Endothelial cell of umbilical vein (primary cell): ENCODE measurements around the gene WDFY3. TPM values are rescaled to one million over a fixed set of nuclear protein-coding genes. Genes with fewer than 3 reads are reported as not detected.
A peak's percentile ranks its signal among the peaks of the same experiment; 100 is the strongest.

Experiments used
- BruUV-seq: library from RNA; stranded (reverse); fragments of 400-500 nt; replicated peaks from 2 replicates; lab custom pipeline; 2021; lab: Mats Ljungman, UMichigan
- CTCF ChIA-PET: fragments of 300-600, 350-600 bp; sonication (Branson Sonifier 250); formaldehyde crosslinking; loops from one replicate; lab custom pipeline; 2021; ENCODE audit warnings: antibody characterized with exemption, inconsistent platforms; lab: Charles Lee
- POLR2A ChIA-PET: fragments of 300-600, 350-600 bp; sonication (Branson Sonifier 250); formaldehyde crosslinking; loops from one replicate; lab custom pipeline; 2021; ENCODE audit warnings: antibody characterized with exemption, inconsistent platforms; lab: Charles Lee
- DNase-seq: peaks from one replicate; pipeline ENCODE4 v3.0.0-alpha.2; 2011; ENCODE audit warnings: low read depth, low spot score
- FAIRE-seq: peaks from 2 replicates; lab custom pipeline; 2011; peaks lifted over from hg19 to GRCh38; lab: Jason Lieb, UNC
- H2AFZ ChIP-seq: 2 replicates; pipeline ENCODE4 v1.6.0; 2012; ENCODE audit warnings: low read depth, low read length, control low read depth, inconsistent platforms
- H3K27ac ChIP-seq: 2 replicates; pipeline ENCODE4 v1.5.1; 2011; ENCODE audit warnings: low read depth, mild to moderate bottlenecking, control low read depth, low read length, moderate library complexity; ENCODE audit not compliant: insufficient read depth
- H3K27me3 ChIP-seq, 2 experiments: 2 replicates each; pipeline versions ENCODE4 v1.6.0 to v1.6.1; 2011; ENCODE audit warnings: low read length in 2 of 2, mixed read lengths in 1 of 2; ENCODE audit not compliant: control insufficient read depth in 2 of 2, insufficient read depth in 2 of 2
- H3K36me3 ChIP-seq, 2 experiments: 2 replicates in 1 of 2; 3 replicates in 1 of 2; pipeline ENCODE4 v1.5.1; 2011; ENCODE audit warnings: low read length in 2 of 2, mild to moderate bottlenecking in 1 of 2, moderate library complexity in 1 of 2; ENCODE audit not compliant: control insufficient read depth in 2 of 2, insufficient read depth in 2 of 2; ENCODE audit errors: extremely low read depth in 1 of 2
- H3K4me1 ChIP-seq: 3 replicates; pipeline ENCODE4 v1.5.1; 2011; ENCODE audit warnings: mild to moderate bottlenecking, low read length; ENCODE audit not compliant: control insufficient read depth, insufficient read depth; ENCODE audit errors: extremely low read depth
- H3K4me2 ChIP-seq: 2 replicates; pipeline ENCODE4 v1.6.1; 2011; ENCODE audit warnings: low read length, control low read depth, mixed read lengths; ENCODE audit not compliant: insufficient read depth
- H3K4me3 ChIP-seq, 3 experiments: fragments of 200-600 bp in 1 of 3; sonication (generic), shearing (Covaris generic) in 1 of 3; replicated peaks in 1 of 3; 2 replicates each; pipeline ENCODE4 v1.5.1; 2011 to 2016; ENCODE audit warnings: control low read depth in 3 of 3, low read length in 3 of 3, mild to moderate bottlenecking in 2 of 3, inconsistent platforms in 1 of 3, low read depth in 1 of 3, moderate library complexity in 1 of 3; ENCODE audit not compliant: insufficient read depth in 1 of 3
- H3K79me2 ChIP-seq: 2 replicates; pipeline ENCODE4 v1.6.0; 2012; ENCODE audit warnings: low read length, inconsistent platforms; ENCODE audit not compliant: control insufficient read depth, insufficient read depth
- H3K9ac ChIP-seq: replicated peaks from 2 replicates; pipeline ENCODE3; 2011; ENCODE audit warnings: low read length, control low read depth; ENCODE audit not compliant: insufficient read depth; ENCODE audit errors: extremely low read depth
- H3K9me1 ChIP-seq: replicated peaks from 3 replicates; pipeline ENCODE4 v1.6.0; 2011; ENCODE audit warnings: mild to moderate bottlenecking, low read length; ENCODE audit not compliant: control insufficient read depth, insufficient read depth; ENCODE audit errors: extremely low read depth
- H3K9me3 ChIP-seq: replicated peaks from 2 replicates; pipeline ENCODE4 v1.5.1; 2012; ENCODE audit warnings: low read length, inconsistent platforms; ENCODE audit not compliant: control insufficient read depth, insufficient read depth
- H4K20me1 ChIP-seq: replicated peaks from 2 replicates; pipeline ENCODE3; 2011; ENCODE audit warnings: mild to moderate bottlenecking, low read length; ENCODE audit not compliant: control insufficient read depth, insufficient read depth; ENCODE audit errors: extremely low read depth
- EZH2 ChIP-seq: IDR thresholded peaks from 2 replicates; pipeline ENCODE4 v1.6.1; 2012; ENCODE audit warnings: borderline replicate concordance, low read depth, mild to moderate bottlenecking, moderate library complexity, low read length, inconsistent platforms; ENCODE audit not compliant: severe bottlenecking
- FOS ChIP-seq: IDR thresholded peaks from 2 replicates; pipeline ENCODE4 v1.6.1; 2011; ENCODE audit warnings: mild to moderate bottlenecking, low read length, moderate library complexity, borderline replicate concordance; ENCODE audit not compliant: insufficient read depth
- GATA2 ChIP-seq: IDR thresholded peaks from 2 replicates; pipeline ENCODE4 v1.7.0; 2011; ENCODE audit warnings: low read depth, mild to moderate bottlenecking, moderate library complexity, mixed read lengths, low read length; ENCODE audit not compliant: insufficient read length, insufficient read depth
- JUN ChIP-seq: IDR thresholded peaks from 2 replicates; pipeline ENCODE4 v1.6.1; 2011; ENCODE audit warnings: borderline replicate concordance, low read depth; ENCODE audit not compliant: insufficient read length, insufficient read depth
- MYC ChIP-seq: IDR thresholded peaks from one replicate; pipeline ENCODE4 v1.6.1; 2011; ENCODE audit warnings: mild to moderate bottlenecking, low read depth, low read length
- POLR2AphosphoS5 ChIP-seq: IDR thresholded peaks from 2 replicates; pipeline ENCODE4 v1.6.1; 2012; ENCODE audit warnings: low read depth, mild to moderate bottlenecking, control low read depth, low read length, moderate library complexity; ENCODE audit not compliant: insufficient read depth
- dilution Hi-C: fragments of 300-500 bp; cut with MboI; formaldehyde crosslinking; loops from one replicate; pipeline ENCODE4 v1.15.0; 2019; ENCODE audit warnings: low sequenced_read_pairs; ENCODE audit not compliant: extremely low pct_ligation_motif_present
- intact Hi-C: fragments of 100-400 bp; cut with micrococcal nuclease; formaldehyde crosslinking; loops from one replicate; pipeline ENCODE4 v1.10.0; 2022
- polyA plus RNA-seq, 4 experiments: library from polyadenylated mRNA; depleted of rRNA in 3 of 4; stranded (reverse) in 3 of 4; unstranded in 1 of 4; fragments of >200 nt; gene quantifications; 2 replicates each; pipeline versions ENCODE4 v1.2.1 to v1.2.3, GENCODE V29; 2011 to 2012; ENCODE audit warnings: missing spikeins in 1 of 4
- total RNA-seq: library from RNA; stranded (reverse); gene quantifications from 2 replicates; pipeline ENCODE4 v1.2.3, GENCODE V29; 2021

WDFY3 gene
- total and polyA plus RNA-seq, 2 donors (not counting 3 experiments of a cell fraction or from before 2014, with no cell fraction given) = 37.0 to 113 TPM

GRCh38 chr4:85005865-85006377 is 39.4 kb upstream of the WDFY3 start:
- Histone ChIP-seq H3K4me1 (no peaks in the 10 kb centered on the region), H3K79me2 (no peaks in the 10 kb centered on the region), H2AFZ (no peak overlapping the region), H3K9me3 (no peaks in the 10 kb centered on the region), H3K4me2 (no peak overlapping the region), H3K27ac (no peak overlapping the region), H3K27me3 (peaks cover 0 to 5% of the 10 kb centered on the region in 2 experiments), H3K4me3 (no peak overlapping the region), H3K9ac (no peak overlapping the region), H4K20me1 (no peaks in the 10 kb centered on the region), H3K36me3 (no peaks in the 10 kb centered on the region), H3K9me1 (no peaks in the 10 kb centered on the region)
- ChIA-PET POLR2A (no interaction called here), CTCF (no interaction called here)
- dilution Hi-C loops (no loop called here), intact Hi-C loops (no loop called here)
- DNase-seq (peak; percentile 54), FAIRE-seq (no peak)
- no TSS peak for BruUV-seq
- TF ChIP-seq MYC (no peak), FOS (peak; percentile 54)

DNA sequence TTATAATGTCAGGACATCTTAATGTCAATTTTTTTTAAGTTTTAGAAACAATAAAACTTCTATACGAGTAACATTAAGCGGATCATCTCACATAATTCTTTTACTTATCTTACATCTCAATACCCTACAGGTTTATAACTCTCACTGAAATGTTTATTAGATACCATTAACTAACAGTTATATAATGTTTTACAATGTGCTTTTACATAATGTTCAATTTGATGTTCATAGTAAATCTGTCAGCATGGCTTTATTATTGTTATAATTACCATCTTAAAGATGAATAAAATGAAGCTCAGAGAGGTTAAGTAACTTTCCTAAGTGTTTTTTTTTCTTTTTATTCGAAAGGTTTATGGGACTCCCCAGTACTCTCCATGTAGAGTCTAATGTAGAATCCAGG is 33.9 kb upstream of the WDFY3 start:
- intact Hi-C loops = no loop called here
- BruUV-seq = no TSS peak

More for the DNA sequence above, 33.9 kb upstream of the WDFY3 start:
- Histone ChIP-seq H3K36me3 (no peaks in the 10 kb centered on the region), H3K4me2 (no peak overlapping the region), H3K27me3 (peaks cover 0 to 3% of the 10 kb centered on the region in 2 experiments), H4K20me1 (no peaks in the 10 kb centered on the region), H3K4me1 (no peaks in the 10 kb centered on the region), H3K9me3 (no peaks in the 10 kb centered on the region), H3K79me2 (no peaks in the 10 kb centered on the region), H2AFZ (no peak overlapping the region), H3K9ac (no peak overlapping the region), H3K27ac (no peak overlapping the region), H3K9me1 (no peaks in the 10 kb centered on the region), H3K4me3 (no peak overlapping the region)
- TF ChIP-seq JUN = no peak
- TF ChIP-seq EZH2 = no peak
- no peak for TF ChIP-seq POLR2AphosphoS5
- no peak for TF ChIP-seq GATA2
- no peak for TF ChIP-seq MYC
- FAIRE-seq (no peak), DNase-seq (no peak)
- dilution Hi-C loops = no loop called here
- ChIA-PET CTCF (no interaction called here), POLR2A (no interaction called here)
